ENCODE results near the gene TBX19. TPM values are rescaled to one million over a fixed set of nuclear protein-coding genes. Genes with fewer than 3 reads are reported as not detected.
"Not testable (repeated sequence)": the region's sequence is repeated elsewhere in the genome, so short reads cannot be mapped to it uniquely, and the experiment has no call there.

TBX19 gene
- total RNA-seq, 1 donor from 2014 or later = 1.2 TPM

DNA sequence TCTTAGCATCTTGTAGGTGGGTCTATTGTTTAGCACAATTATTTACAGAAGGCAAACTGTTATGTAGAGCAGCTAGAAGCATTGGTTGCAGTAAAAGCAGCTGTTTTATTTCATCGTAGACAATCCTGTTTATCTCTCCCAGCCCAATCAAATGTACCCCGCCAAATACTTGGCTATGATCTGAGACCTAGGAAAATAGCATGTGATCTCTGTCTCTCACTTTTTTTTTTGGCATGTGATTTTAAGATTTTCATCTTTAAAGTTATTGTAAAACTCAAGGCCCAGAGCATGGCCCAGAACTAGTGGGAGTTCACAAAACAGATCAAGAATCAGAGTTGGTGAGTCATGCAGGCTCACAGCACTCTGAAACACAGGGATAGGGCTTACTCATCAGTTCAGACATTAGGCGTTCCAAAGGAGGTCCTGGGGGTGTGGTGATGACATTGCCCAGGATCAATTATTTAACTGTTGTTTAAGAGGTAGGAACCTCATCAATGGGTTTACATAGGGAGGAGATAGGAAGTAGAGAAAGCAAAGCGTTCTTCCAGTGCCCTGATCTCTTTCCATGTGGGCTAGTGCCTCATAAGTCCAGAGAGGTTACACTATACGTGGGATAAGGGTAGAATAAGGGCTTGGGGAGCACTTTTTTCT, 40.2 kb downstream of the TBX19 start:
- DNase-seq = peak; percentile 32

DNA sequence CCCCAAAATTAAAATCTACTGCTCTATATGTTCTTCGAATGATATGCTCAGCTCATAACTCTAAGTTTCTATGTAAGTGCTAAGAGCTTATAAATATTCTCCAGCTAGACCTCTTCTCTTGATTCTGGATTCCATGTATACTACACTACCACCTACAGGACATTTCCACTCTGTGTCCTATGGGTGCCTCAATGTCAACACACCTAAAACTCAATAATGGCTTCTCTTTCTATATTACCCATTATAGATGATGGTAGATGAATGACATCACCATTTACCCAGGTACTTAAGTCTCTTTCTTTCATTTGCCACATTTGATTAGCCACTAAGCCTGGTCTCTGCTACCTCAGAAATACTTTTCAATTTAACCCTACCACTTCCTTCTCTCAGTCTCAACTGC, 41.3 kb downstream of the TBX19 start:
- DNase-seq = no peak

DNA sequence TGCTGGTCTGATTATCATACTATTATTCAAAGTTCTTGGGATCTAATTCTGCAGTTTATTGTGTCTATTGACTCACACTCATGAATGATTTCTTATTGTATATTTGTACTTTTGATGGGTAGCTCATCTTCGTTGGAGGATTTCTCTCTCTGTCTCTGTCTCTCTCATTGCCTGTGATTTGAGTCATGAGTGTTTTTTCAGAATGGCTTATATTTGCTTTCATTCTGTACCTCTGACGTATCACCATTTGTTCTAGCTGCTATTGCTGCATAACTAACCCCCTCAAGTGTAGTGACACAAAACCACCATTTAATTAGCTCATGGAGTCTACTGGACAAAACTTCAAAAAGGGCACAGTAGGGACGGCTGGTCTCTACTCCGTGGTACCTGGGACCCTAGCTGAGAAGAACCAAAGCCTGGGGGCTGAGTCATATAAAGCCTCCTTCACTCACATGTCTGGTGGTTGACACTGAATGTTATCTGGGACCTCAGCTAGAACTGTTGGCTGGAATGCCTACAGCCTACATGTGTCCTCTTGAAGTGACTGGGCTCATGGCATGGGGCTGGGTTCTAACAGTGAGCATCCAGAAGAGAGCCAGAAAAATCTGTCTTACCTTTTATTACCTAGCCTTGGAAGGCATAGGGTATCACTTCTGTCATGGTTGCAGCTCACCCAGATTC, 44.2 kb downstream of the TBX19 start:
- DNase-seq = no peak

DNA sequence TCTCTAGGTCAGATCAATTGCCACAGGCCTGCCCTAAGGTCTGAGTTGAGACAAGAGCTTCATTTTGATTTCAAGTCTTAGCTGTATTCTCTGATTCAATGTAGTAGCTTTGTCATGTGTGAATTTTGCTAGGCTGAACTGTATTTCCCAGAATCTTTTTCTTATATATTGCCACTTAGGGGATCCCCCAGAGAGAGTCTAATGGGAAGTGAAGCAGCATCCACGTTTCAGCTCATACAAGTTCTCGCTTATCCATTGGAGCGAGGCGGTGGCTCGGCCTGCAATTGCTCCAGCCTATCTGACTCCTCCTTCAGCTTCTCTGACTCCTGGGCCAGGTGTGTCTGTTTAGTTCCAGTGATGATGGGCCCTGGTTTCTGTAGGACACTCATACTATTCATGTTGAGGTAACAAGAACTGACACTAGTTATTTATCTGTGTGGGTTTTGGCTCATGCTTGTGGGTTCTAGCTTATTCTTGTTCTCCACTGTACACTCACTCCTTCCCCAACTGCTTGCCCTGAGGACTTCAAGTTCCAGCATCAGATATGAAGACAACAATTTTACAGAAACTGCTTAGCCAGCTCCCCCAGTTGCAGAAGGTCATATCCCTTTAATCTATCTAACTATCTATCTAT, 48.2 kb downstream of the TBX19 start:
- DNase-seq = no peak

DNA sequence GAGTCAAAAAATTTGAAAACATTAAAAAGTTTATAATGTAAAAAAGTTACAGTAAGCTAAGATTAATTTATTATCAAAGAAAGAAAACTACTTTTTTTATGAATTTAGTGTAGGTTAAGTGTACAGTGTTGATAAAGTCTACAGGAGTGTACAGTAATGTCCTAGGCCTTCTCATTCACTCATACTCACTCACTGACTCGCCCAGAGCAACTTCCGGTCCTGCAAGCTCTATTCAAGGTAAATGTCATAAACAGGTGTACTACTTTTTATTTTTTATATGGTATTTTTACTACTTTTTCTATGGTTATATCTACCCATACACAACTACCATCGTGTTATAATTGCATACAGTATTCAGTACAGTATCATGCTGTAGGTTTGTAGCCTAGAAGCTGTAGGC, 49.6 kb downstream of the TBX19 start:
- DNase-seq = no peak

DNA sequence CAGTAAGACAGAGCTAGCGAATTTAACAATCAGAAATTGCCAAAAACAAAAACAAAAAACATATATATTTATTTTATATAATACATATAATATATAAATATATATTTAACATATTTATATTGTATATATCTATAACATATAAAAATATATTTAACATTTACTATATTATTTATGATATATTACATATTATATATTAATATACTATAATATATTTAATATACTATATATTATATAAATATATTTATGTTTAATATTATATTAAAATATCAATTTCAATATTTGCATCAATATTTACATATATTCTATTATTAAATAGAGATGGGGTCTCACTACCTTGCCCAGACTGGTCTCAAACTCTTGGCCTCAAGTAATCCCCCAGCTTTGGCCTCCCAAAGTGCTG, 50.9 kb downstream of the TBX19 start:
- no peak for DNase-seq

DNA sequence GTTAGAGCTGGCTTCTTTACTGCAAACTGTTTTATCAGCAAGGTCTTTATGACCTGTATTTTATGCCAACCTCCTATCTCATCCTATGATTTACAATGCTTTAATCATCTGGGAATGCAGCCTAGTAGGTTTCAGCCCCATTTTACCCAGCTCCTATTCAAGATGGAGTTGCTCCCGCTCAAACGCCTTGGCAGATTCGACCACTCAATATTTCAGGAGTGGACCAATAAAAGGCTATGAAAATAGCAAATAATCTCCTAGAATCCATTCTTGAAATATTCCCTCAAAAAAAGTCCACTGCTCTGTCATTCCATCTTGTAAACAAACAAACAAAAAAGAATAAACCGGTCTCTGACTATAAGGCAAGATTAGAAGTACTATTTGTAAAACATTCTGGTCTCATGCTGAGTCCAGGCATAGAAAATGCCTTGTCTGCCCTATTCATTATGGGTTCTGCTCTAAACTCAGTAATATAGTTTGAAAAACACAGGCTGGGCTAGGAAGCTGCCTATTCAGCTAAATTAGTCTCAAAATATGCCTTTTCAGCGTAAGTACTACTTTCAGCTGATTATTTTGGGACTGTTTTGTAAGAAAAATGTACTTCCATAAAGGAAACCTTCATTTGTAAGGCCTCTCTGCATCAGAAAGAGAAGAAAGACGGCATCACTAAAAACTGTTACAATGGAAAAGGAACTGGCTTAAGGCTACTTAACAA, 53.0 kb downstream of the TBX19 start:
- no peak for DNase-seq

DNA sequence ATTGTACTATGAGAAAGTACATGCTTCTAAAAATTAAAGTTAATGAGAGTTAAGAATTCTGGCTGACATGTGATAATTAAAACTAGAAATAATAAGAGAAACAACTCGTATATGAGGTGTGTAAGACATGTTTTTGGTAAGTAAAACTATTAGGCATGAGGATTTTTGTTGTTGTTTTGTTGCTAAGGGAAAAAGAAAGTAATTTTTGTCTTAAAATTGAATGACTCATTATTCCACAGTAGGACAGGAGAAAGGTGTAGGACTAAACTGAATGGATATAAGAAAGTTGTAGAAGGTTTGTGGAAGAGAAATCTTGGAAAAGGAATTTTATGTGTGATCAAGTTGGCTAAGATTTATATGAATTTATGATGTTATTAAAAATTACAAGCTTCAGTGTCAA, 54.8 kb downstream of the TBX19 start:
- no peak for DNase-seq

DNA sequence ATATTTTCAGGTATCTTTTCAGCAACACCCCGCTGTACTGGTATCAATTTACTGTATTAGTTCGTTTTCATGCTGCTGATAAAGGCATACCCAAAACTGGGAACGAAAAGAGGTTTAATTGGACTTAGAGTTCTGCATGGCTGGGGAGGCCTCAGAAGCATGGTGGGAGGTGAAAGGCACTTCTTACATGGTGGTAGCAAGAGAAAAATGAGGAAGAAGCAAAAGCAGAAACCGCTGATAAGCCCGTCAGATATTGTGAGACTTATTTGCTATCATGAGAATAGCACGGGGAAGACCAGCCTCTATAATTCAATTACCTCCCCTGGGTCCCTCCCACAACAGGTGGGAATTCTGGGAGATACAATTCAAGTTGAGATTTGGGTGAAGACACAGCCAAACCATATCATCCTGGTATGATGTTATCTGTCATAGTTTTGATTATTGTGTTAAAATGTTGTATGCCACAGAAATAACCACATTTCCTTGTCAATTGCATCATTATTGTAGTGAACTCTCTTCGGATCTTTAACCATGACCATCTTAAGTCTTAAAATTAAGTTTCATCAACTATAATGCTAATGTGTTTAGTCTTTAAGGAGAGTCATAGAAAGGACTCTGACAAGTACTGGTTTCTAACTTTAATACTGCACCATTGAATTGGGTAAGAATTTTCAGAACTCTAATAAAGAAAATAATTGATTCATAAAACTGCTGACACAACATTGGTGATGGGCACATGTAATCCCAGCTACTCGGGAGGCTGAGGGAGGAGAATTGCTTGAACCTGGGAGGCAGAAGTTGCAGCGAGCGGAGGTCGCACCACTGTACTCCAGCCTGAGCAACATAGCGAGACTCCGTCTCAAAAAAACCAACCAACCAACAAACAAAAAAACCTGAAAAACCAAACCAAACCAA, 58.2 kb downstream of the TBX19 start:
- DNase-seq = no peak

DNA sequence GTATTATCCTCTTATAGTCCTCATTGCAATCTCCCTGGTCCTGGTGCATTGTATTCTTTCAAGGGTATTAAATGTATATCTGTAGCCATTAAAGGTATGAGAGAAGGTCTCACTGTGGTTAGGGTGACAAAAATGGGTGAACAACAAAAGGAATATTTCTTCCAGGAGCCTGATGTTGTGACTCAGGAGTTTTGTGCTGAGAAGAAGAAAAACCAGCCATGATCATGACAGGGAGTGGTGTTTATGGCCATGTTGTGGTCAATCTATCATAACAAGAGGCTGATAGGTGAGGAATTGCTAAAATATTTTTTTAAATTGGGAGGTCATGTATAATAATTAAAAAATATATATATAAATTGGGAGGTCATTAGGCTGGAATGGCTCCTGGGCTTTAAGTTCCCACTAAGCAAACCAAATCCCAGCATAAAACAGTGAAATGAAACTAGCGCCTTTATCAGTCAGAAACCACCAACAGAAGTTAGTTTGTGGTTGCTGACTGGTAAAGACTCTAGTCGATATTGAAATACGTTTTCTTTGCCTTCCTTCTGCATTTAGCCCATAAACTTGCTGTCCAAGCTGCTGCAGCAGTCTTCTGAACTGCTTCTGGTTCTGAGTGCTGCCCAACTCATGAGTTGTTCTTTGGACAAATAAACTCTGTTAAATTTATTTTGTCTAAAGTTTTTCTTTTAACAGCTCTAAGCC, 60.3 kb downstream of the TBX19 start:
- no peak for DNase-seq

DNA sequence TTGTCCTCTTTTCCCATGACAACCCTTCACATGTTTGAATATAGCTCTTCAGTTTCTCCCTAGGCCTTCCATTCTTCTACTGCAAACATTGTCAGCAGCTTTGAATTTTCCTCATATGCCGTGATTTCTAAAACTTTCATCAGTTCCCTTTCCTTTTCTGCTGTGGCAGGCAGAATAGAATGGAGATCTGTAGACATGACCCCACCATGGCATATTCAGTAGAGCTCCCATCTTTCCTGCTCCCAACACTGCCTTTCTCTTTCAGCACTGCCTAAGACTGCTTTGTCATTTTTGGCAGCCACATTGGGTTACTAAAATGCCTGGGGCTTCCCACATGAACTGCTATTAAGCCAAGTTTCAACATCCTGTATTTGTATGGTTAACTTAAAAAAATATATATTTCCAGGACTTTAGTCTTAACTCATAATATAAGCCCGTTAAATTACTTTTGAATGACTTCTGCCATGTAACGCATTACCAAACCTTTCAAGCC, 60.9 kb downstream of the TBX19 start:
- no peak for DNase-seq

DNA sequence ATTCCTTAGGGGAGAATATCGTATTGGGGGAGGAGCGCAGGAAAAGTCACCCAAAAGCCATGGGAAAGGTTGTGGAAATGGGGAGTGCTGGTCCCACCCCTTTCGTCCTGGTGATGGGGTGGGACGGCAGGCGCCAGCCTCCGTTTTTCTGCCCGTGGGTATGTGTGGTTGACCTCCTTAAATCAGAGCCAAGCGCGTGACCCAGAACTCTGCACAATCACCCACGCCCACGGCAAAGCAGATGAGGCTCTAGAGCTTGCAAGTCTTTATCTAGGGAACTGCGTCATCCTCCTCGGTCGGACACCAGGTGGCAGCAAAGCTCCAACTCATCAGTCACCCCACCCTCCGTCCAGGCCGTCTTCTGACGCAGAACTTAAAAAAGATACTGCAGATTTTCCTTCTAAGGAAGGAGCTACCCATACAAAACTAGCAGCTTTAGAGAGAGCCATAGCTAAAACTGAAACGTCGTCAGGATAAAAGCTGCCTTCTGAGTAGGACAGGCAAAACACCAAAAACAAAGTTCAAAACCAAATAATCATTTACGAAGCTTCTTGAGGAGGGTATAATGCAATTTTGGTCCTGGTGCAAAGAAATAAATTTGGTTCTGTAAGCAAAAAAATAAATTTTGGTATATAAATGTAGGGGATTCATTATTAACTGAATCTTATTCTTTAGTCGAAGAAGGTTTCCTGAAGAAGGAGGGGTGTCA, 62.0 kb downstream of the TBX19 start:
- peak; percentile 94 for DNase-seq

DNA sequence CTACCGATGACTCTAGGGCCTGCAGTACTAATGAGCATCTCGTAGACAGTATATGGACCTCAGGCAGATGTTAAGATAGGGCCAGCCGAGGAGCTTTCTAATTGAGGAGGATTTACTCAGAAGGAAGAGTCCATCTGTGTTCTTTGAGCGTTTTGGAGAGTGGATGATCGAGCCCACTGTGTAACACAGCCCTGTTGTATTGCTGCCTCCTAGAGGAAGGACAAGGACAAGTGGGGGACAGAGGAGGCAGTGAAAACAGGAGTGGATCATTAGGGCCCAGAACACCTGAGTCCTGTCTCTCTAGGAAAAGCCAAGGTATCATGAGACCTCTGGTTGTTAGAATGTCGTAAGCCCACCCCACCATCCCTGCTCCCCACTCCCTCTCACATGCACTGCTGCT, 62.9 kb downstream of the TBX19 start:
- no peak for DNase-seq

DNA sequence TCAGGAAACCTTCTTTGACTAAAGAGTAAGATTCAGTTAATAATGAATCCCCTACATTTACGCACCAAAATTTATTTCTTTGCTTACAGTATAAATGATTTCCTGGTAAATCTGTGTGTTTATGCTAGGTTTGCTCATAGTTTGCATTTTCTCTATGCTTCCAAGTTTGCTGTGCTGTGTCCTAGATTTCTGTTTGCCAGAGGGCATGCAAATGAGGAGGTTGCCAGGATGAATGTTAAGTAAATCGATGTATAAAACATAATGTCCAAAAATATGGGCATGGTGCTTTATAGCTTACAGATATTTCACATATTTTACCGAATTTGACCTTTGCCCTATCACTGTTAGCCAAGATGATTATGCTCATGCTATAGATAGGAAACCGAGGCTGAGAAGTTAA, 63.8 kb downstream of the TBX19 start:
- DNase-seq = no peak

DNA sequence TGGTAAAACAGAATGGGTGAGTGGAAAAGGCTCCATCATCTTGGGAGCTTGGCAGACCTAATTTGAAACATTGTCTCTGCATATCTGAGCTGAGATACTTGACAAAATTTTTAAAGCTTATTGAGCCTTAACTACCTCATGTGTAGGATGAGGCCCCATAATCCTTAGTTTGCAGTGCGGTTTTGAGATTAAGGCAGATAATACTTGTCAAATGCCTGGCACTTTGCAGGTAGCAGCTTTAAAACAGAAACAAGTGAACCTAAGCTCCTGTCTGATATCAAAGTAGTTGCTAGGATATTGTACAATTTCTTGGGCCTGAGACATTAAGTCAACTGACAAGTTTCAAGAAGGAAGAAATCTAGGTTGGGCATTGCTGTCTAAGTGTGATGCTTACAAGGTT, 65.3 kb downstream of the TBX19 start:
- no peak for DNase-seq

DNA sequence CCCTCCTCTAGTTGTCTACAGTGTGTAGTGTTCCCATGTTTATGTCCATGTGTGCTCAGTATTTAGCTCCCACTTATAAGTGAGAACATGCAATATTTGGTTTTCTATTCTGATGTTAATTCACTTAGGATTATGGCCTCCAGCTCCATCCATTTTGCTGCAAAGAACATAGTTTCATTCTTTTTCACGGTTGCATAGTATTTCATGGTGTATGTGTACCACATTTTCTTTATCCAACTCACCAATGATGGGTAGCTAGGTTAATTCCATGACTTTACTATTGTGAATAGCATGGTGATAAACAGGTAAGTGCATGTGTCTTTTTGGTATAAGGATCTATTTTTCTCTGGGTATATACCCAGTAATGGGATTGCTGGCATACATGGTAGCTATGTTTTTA, 67.0 kb downstream of the TBX19 start:
- no peak for DNase-seq

DNA sequence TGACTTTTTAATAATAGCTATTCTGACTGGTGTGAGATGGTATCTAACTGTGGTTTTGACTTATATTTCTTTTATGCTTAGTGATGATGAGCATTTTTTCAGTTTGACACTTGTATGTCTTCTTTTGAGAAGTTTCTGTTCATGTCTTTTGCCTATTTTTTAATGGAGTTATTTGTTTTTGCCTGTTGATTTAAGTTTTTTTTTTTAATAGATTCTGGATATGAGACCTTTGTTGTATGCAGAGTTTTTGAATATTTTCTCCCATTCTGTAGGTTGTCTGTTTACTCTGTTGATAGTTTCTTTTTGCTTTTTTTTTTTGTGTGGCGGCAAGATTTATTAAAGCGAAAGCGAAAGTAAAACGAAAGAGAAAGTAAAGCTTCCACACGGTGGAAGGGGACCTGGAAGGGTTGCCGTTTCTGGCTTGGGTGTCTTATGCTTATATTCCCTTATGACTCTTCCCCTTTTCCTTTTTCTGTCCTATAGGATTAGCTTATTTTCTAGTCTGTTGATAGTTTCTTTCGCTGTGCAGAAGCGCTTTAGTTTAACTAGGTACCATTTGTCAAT, 67.6 kb downstream of the TBX19 start:
- DNase-seq = no peak

DNA sequence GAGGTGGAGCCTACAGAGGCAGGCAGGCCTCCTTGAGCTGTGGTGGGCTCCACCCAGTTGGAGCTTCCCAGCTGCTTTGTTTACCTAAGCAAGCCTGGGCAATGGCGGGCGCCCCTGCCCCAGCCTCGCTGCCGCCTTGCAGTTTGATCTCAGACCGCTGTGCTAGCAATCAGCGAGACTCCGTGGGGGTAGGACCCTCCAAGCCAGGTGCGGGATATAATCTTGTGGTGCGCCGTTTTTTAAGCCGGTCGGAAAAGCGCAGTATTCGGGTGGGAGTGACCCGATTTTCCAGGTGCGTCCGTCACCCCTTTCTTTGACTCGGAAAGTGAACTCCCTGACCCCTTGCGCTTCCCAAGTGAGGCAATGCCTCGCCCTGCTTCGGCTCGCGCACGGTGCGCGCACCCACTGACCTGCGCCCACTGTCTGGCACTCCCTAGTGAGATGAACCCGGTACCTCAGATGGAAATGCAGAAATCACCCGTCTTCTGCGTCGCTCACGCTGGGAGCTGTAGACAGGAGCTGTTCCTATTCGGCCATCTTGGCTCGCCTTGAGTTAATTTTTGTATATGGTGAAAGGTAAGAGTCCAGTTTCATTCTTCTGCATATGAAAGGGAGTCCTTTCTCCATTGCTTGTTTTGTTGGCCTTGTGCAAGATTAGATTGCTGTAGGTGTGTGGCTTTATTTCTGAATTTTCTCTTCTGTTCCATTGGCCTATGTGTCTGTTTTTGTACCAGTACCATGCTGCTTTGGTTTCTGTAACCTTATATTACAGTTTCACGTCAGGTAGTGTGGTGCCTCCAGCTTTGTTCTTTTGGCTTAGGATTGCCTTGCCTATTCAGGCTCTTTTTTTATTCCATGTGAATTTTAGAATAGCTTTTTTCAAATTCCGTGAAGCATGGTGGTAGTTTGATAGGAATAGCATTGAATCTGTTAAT, 73.9 kb downstream of the TBX19 start:
- not testable (repeated sequence) for DNase-seq

All from tongue (tissue), 2 donors.